Brain microvascular endothelial cell (primary cell): ENCODE data around the gene AGBL4.

Experiments
- DNase-seq: peaks from one replicate; pipeline ENCODE4 v3.0.0-alpha.2; 2020
- H3K27ac ChIP-seq: fragments of 250-450 bp; sonication (Bioruptor Pico); 2 replicates; pipeline ENCODE4 v1.5.1; 2020; ENCODE audit warnings: mild to moderate bottlenecking, moderate library complexity
- H3K27me3 ChIP-seq: fragments of 250-450 bp; sonication (Bioruptor Pico); replicated peaks from 2 replicates; pipeline ENCODE4 v1.5.1; 2020; ENCODE audit warnings: mild to moderate bottlenecking
- H3K36me3 ChIP-seq: fragments of 250-450 bp; sonication (Bioruptor Pico); replicated peaks from 2 replicates; pipeline ENCODE4 v1.5.1; 2020; ENCODE audit warnings: mild to moderate bottlenecking
- H3K4me3 ChIP-seq: 2 replicates; pipeline ENCODE4 v1.5.1; 2011; ENCODE audit warnings: low read depth, mild to moderate bottlenecking, control low read depth, low read length, moderate library complexity
- in situ Hi-C: cut with HindIII; loops from 2 replicates; pipeline ENCODE4 v1.10.0; 2017; ENCODE audit warnings: low sequenced_read_pairs, low pct_ligation_motif_present
- TF ChIP-seq, protein P1 (sequence below): IDR thresholded peaks from 2 replicates; pipeline ENCODE4 v1.5.1; 2011; ENCODE audit warnings: low read depth, mild to moderate bottlenecking, moderate library complexity, low read length, control low read depth, inconsistent platforms; ENCODE audit errors: missing control alignments

AGBL4 gene

DNA sequence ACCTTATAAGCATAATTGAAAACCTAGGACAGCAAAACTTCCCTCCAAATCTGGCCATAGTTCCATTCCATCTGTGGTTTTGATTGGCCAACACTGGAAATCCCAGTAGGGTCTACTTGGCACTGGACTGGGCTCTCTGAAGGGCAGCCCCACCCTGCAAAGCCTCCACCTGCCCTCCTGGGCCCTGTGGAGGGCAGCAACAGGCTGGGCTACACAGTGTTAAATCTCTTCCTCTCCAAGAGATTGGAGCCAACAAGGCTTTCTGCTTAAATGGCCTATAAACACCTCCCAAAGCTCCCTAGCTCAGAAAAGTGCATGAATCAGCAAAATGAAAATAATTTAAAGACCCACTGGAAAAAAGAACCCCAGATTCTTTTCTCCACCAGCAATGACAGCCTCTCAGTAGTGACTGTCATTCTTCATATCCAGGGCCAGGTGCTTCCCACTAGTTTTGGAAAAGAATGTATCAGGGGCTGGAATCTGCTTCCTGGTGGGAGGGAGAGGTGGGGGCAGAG, 1305.6 kb downstream of the AGBL4 start:
- DNase-seq, result no peak
- TF ChIP-seq, protein P1, sequence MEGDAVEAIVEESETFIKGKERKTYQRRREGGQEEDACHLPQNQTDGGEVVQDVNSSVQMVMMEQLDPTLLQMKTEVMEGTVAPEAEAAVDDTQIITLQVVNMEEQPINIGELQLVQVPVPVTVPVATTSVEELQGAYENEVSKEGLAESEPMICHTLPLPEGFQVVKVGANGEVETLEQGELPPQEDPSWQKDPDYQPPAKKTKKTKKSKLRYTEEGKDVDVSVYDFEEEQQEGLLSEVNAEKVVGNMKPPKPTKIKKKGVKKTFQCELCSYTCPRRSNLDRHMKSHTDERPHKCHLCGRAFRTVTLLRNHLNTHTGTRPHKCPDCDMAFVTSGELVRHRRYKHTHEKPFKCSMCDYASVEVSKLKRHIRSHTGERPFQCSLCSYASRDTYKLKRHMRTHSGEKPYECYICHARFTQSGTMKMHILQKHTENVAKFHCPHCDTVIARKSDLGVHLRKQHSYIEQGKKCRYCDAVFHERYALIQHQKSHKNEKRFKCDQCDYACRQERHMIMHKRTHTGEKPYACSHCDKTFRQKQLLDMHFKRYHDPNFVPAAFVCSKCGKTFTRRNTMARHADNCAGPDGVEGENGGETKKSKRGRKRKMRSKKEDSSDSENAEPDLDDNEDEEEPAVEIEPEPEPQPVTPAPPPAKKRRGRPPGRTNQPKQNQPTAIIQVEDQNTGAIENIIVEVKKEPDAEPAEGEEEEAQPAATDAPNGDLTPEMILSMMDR, result no peak
- no peak overlapping the region for H3K4me3 ChIP-seq
- H3K27ac ChIP-seq, result no peak overlapping the region
- no peaks in the 10 kb centered on the region for H3K36me3 ChIP-seq
- H3K27me3 ChIP-seq, result no peaks in the 10 kb centered on the region
- in situ Hi-C loops, result no loop called here

DNA sequence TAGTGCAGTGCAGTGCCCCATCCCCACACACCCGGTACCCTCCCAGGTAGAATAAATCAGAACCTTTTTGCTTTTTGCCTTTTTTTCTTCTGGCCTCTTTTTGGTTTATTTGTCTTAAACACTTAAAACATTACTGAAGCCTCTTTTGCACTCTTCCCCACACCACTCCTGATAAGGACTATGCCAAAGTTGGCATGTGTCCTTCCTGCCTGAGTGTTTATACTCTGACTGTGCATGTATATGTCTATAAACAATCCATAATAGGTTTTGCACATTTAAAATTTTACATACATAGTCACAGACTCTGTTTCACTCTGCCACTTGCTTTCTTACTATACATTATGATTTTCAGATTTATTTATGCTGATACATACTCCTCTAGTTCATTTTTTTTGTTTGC, 1306.7 kb downstream of the AGBL4 start:
- no peaks in the 10 kb centered on the region for H3K27me3 ChIP-seq
- in situ Hi-C loops, result no loop called here
- no peak overlapping the region for H3K4me3 ChIP-seq
- no peak overlapping the region for H3K27ac ChIP-seq
- H3K36me3 ChIP-seq, result no peaks in the 10 kb centered on the region
- no peak for DNase-seq
- TF ChIP-seq, protein P1, result no peak

DNA sequence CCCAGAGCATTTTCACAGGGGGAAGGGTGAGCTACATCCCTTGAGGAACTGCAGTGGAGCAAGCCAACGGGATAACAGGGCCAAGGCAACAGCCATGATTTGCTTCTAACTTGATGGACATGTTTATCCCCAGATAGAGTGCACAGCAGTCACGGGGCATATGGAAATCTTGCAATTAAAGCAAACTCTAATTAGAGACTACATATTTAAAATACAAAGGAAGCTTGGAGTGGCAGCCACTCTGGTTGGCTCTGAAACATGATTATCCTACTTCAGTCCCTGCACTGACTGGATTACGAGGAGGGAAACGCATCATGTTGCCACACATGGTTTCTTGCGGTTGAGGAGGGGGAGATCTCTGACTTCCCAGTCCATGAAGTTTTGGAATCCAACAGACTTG, 1307.8 kb downstream of the AGBL4 start:
- no peak for DNase-seq
- in situ Hi-C loops, result no loop called here
- Histone ChIP-seq H3K27me3 (no peaks in the 10 kb centered on the region), H3K4me3 (no peak overlapping the region), H3K27ac (no peak overlapping the region), H3K36me3 (no peaks in the 10 kb centered on the region)
- TF ChIP-seq, protein P1, result no peak

DNA sequence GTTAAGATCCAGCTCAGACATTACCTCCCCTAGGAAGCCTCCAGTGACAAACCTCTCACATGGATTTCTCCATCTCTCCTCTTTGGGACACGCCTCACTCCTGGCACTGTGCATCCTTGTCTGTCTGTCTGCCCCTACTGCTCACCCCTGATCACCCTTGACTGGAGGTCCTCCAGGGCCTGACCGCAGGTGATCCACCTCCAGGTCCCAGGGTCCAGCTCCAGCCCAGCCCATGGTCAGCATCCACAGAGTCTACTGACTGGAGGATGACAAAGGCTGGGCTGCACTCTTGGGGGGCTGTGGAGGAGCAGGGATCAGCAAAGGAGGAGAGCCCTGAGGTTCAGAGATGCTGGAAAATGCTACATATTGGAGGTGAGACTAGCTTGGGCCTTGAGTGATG, 1312.8 kb downstream of the AGBL4 start:
- no peak overlapping the region for H3K4me3 ChIP-seq
- H3K36me3 ChIP-seq, result no peaks in the 10 kb centered on the region
- in situ Hi-C loops, result no loop called here
- TF ChIP-seq, protein P1, result no peak
- no peaks in the 10 kb centered on the region for H3K27me3 ChIP-seq
- H3K27ac ChIP-seq, result no peak overlapping the region
- DNase-seq, result no peak

DNA sequence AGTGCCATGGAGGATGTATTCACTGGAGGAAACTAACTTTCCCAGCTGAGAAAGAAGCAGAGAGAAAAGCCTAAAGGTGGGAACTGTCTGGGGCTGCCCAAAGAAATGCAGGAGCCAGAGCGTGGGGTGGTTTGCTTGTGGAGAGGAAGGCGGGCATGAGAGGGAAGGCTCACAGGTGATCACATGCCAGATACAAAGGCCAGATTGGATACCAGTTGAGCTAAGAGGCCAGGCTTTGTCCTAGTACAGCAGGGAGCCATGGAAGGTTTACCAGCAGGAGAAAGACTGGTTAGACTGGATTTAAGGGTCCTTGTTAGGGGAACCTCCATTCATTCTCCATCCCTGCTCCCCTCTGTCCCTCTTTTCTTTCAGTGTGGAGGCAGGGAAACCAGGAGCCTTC, 1313.4 kb downstream of the AGBL4 start:
- DNase-seq, result no peak
- in situ Hi-C loops, result no loop called here
- TF ChIP-seq, protein P1, result no peak
- Histone ChIP-seq H3K36me3 (no peaks in the 10 kb centered on the region), H3K27me3 (no peaks in the 10 kb centered on the region), H3K27ac (no peak overlapping the region), H3K4me3 (no peak overlapping the region)

DNA sequence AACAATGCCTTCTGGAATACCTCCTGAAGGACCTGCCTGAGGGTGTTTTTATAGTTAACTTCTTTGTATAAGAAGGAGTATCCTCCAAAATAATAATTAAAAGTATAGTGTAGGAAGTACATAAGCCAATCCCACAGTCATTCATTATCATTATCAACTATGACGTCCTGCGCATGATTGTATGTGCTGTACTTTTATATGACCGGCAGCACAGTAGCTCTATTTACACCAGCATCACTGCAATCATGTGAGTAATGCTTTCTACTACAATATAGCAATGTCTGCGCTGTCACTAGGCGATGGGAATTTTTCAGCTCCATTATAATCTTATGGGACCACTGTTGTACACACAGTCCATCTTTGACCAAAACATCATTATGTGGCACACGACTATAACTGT, 1319.0 kb downstream of the AGBL4 start:
- H3K27me3 ChIP-seq, result no peaks in the 10 kb centered on the region
- no peak for DNase-seq
- no peak overlapping the region for H3K27ac ChIP-seq
- no peak overlapping the region for H3K4me3 ChIP-seq
- TF ChIP-seq, protein P1, result no peak
- H3K36me3 ChIP-seq, result no peaks in the 10 kb centered on the region
- in situ Hi-C loops, result no loop called here
